PC-3 (cell line): ENCODE measurements around the gene PTAFR. TPM values are rescaled to one million over a fixed set of nuclear protein-coding genes. Genes with fewer than 3 reads are reported as not detected.

Source experiments
- ATAC-seq: fragments of 200-7000 bp; cut with Tn5 transposase; 2 replicates; pipeline ENCODE4 v1.9.1; 2020; ENCODE audit warnings: mild to moderate bottlenecking, moderate library complexity
- BruUV-seq: library from RNA; stranded (reverse); fragments of 400-500 nt; replicated peaks from 2 replicates; lab custom pipeline; 2021; lab: Mats Ljungman, UMichigan
- CTCF ChIA-PET: fragments of 300-600 bp; sonication (Branson Sonifier 250); formaldehyde crosslinking; loops from one replicate; lab custom pipeline; 2022; ENCODE audit warnings: antibody characterized with exemption; lab: Charles Lee
- POLR2A ChIA-PET: fragments of 300-600 bp; sonication (Branson Sonifier 250); formaldehyde crosslinking; loops from one replicate; lab custom pipeline; 2022; ENCODE audit warnings: antibody characterized with exemption; ENCODE audit not compliant: unreplicated experiment; lab: Charles Lee
- DNase-seq: peaks from one replicate; pipeline ENCODE4 v3.0.0-alpha.2; 2015
- H2AFZ ChIP-seq: fragments of 300-600 bp; sonication (generic); 2 replicates; pipeline ENCODE4 v1.6.0; 2016; ENCODE audit warnings: antibody characterized with exemption, low read length
- H3F3A ChIP-seq: fragments of 300-600 bp; sonication (generic); one replicate; pipeline ENCODE4 v1.6.0; 2017; ENCODE audit warnings: antibody characterized with exemption, low read length, control low read depth, mild to moderate bottlenecking; ENCODE audit not compliant: unreplicated experiment
- H3K27ac ChIP-seq: fragments of 300-600 bp; sonication (generic); 2 replicates; pipeline ENCODE4 v1.5.1; 2016; ENCODE audit warnings: mild to moderate bottlenecking, low read length
- H3K27me3 ChIP-seq: fragments of 300-600 bp; sonication (generic); 2 replicates; pipeline ENCODE4 v1.6.1; 2016; ENCODE audit warnings: low read length, mixed read lengths
- H3K36me3 ChIP-seq: fragments of 300-600 bp; sonication (generic); 2 replicates; pipeline ENCODE4 v1.6.1; 2016; ENCODE audit warnings: low read depth, mixed run types, low read length, mixed read lengths
- H3K4me1 ChIP-seq: fragments of 300-600 bp; sonication (generic); 2 replicates; pipeline ENCODE4 v1.5.1; 2016; ENCODE audit warnings: low read length; ENCODE audit not compliant: insufficient read depth
- H3K4me2 ChIP-seq: fragments of 300-600 bp; sonication (generic); 2 replicates; pipeline ENCODE4 v1.6.0; 2016; ENCODE audit warnings: low read length
- H3K4me3 ChIP-seq: fragments of 300-600 bp; sonication (generic); 2 replicates; pipeline ENCODE4 v1.5.1; 2016; ENCODE audit warnings: mild to moderate bottlenecking, low read length, mixed read lengths
- H3K79me2 ChIP-seq: fragments of 300-600 bp; sonication (generic); 2 replicates; pipeline ENCODE4 v1.6.1; 2017; ENCODE audit warnings: low read length, mixed read lengths
- H3K9ac ChIP-seq: fragments of 300-600 bp; sonication (generic); 2 replicates; pipeline ENCODE4 v1.6.0; 2016; ENCODE audit warnings: mild to moderate bottlenecking, low read length
- H3K9me2 ChIP-seq: fragments of 300-600 bp; sonication (generic); replicated peaks from 2 replicates; pipeline ENCODE4 v1.6.1; 2016; ENCODE audit warnings: mixed run types, low read length, mixed read lengths
- H3K9me3 ChIP-seq: fragments of 300-600 bp; sonication (generic); 2 replicates; pipeline ENCODE4 v1.6.1; 2016; ENCODE audit warnings: low read length, mixed read lengths
- H4K20me1 ChIP-seq: fragments of 300-600 bp; sonication (generic); 2 replicates; pipeline ENCODE4 v1.6.1; 2016; ENCODE audit warnings: low read length, mixed read lengths
- EZH2 ChIP-seq: fragments of 300-600 bp; sonication (generic); IDR thresholded peaks from one replicate; pipeline ENCODE4 v1.6.1; 2017; ENCODE audit warnings: antibody characterized with exemption, mild to moderate bottlenecking, low read length; ENCODE audit not compliant: unreplicated experiment
- EZH2phosphoT487 ChIP-seq: fragments of 300-600 bp; sonication (generic); IDR thresholded peaks from 2 replicates; pipeline ENCODE4 v1.6.1; 2018; ENCODE audit warnings: mild to moderate bottlenecking, antibody characterized with exemption, low read length, borderline replicate concordance
- intact Hi-C: fragments of 100-400 bp; cut with micrococcal nuclease; formaldehyde crosslinking; loops from 2 replicates; pipeline ENCODE4 v1.9.0; 2023
- total RNA-seq: library from RNA; depleted of rRNA; stranded (reverse); fragments of >200 nt; gene quantifications from 2 replicates; pipeline ENCODE4 v1.2.3, GENCODE V29; 2014
- TF ChIP-seq, protein P1 (sequence below): fragments of 300-600 bp; sonication (generic); conservative IDR thresholded peaks from 2 replicates; pipeline ENCODE4 v1.5.1; 2017; ENCODE audit warnings: antibody characterized with exemption, low read depth, mild to moderate bottlenecking, low read length

Gene PTAFR
- total RNA-seq, 1 experiment from 2014 or later, result 3.9 TPM

DNA sequence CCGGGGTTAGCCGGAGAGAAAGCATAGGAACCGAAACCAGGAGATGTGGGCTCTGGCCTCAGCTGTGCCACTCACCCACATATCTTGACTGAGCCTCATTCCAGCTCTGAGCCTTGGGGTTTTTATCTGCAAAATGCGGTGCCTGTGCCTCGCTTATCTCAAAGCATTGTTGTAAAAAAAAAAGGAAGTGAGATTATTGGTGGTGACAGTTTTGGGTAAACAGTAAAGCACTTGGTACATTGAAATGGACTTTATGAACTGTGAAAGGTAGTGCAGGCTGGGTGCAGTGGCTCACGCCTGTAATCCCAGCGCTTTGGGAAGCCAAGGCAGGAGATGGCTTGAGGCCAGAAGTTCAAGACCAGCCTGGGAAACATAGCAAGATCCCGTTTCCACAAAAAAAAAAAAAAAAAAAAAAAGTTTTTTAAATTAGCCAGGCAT is 3.8 kb downstream of the PTAFR start:
- ATAC-seq, result no peak
- CTCF ChIA-PET, result no interaction called here
- BruUV-seq, result no TSS peak

DNA sequence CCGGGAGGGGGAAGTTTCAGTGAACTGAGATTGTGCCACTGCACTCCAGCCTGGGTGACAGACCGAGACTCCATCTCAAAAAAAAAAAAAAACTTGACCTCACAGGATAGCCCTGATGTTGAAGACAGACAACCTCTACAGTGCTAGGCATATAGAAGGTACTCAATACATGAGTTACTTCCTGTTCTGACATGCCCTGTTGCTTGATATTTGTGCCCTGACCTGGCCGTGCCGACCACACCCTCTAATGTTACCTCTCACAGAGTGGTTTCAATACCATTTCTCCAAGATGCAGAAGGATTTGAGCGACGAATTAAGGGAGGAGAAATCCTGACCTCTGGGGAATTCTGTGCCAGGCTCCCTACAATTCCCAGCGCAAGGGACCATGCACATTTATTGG is 5.2 kb downstream of the PTAFR start:
- DNase-seq (no peak), ATAC-seq (no peak)
- Histone ChIP-seq H3F3A (no peaks in the 10 kb centered on the region), H3K9me2 (no peaks in the 10 kb centered on the region), H3K4me3 (no peak overlapping the region), H3K9ac (no peak overlapping the region), H3K4me2 (no peak overlapping the region), H3K27ac (no peak overlapping the region), H3K4me1 (peaks cover 14% of the 10 kb centered on the region), H3K79me2 (no peaks in the 10 kb centered on the region), H2AFZ (no peak overlapping the region), H3K27me3 (no peaks in the 10 kb centered on the region), H3K36me3 (no peaks in the 10 kb centered on the region), H4K20me1 (no peaks in the 10 kb centered on the region), H3K9me3 (no peaks in the 10 kb centered on the region)
- ChIA-PET POLR2A (no interaction called here), CTCF (interaction anchor here (0.7 kb wide), 1 partner anchor 75 kb away, joined by 5 read pairs; no protein-coding TSS in a partner anchor)
- no TSS peak for BruUV-seq
- no peak for TF ChIP-seq EZH2
- TF ChIP-seq, protein P1, sequence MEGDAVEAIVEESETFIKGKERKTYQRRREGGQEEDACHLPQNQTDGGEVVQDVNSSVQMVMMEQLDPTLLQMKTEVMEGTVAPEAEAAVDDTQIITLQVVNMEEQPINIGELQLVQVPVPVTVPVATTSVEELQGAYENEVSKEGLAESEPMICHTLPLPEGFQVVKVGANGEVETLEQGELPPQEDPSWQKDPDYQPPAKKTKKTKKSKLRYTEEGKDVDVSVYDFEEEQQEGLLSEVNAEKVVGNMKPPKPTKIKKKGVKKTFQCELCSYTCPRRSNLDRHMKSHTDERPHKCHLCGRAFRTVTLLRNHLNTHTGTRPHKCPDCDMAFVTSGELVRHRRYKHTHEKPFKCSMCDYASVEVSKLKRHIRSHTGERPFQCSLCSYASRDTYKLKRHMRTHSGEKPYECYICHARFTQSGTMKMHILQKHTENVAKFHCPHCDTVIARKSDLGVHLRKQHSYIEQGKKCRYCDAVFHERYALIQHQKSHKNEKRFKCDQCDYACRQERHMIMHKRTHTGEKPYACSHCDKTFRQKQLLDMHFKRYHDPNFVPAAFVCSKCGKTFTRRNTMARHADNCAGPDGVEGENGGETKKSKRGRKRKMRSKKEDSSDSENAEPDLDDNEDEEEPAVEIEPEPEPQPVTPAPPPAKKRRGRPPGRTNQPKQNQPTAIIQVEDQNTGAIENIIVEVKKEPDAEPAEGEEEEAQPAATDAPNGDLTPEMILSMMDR, result no peak
- TF ChIP-seq EZH2phosphoT487, result no peak
- intact Hi-C loops, result no loop called here

More for the DNA sequence above, 3.8 kb downstream of the PTAFR start:
- H3K4me2 ChIP-seq, result no peak overlapping the region
- no peaks in the 10 kb centered on the region for H3K9me2 ChIP-seq
- no peaks in the 10 kb centered on the region for H3K36me3 ChIP-seq
- no peak overlapping the region for H2AFZ ChIP-seq
- no peak for DNase-seq
- intact Hi-C loops, result no loop called here
- H3F3A ChIP-seq, result no peaks in the 10 kb centered on the region
- H3K9me3 ChIP-seq, result no peaks in the 10 kb centered on the region
- no peaks in the 10 kb centered on the region for H3K27me3 ChIP-seq
- no peaks in the 10 kb centered on the region for H4K20me1 ChIP-seq
- TF ChIP-seq EZH2, result no peak
- TF ChIP-seq EZH2phosphoT487, result no peak
- TF ChIP-seq, protein P1, result no peak
- no peak overlapping the region for H3K4me3 ChIP-seq
- peaks cover 14% of the 10 kb centered on the region for H3K4me1 ChIP-seq
- POLR2A ChIA-PET, result no interaction called here
- H3K9ac ChIP-seq, result no peak overlapping the region
- no peak overlapping the region for H3K27ac ChIP-seq
- no peaks in the 10 kb centered on the region for H3K79me2 ChIP-seq

DNA sequence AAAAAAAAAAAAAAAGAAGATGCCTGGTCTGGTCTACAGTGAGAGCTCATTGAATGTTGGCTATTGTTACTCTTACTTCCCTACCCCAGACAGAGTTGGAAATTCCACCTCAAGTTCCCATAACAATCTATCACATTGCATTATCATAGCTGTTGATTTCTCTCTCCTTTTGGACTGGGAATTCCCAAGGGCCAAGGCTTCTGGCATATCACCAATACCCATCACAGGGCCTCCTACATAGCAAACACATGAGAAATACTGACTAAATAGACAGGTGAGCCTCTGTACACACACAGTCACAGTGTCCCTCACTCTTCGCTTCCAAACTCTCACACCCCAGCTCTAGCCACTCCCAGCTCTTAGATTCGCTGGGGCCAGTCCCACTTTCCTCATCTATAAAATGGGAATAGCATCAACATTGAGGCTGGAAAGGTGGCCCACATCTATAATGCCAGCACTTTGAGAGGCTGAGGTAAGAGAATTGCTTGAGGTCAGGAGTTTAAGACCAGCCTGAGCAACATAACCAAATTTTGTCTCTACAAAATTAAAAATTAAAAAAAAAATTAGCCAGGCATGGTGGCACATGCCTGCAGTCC is 6.4 kb downstream of the PTAFR start:
- peak; percentile 97 for ATAC-seq
- H2AFZ ChIP-seq, result no peak overlapping the region
- POLR2A ChIA-PET, result interaction anchor here (0.6 to 0.9 kb wide), 4 partner anchors 9 to 1011 kb away, joined by 3 to 58 read pairs (median 4); no protein-coding TSS in a partner anchor

More for the DNA sequence above, 6.4 kb downstream of the PTAFR start:
- H3K27me3 ChIP-seq, result no peaks in the 10 kb centered on the region
- no peaks in the 10 kb centered on the region for H3F3A ChIP-seq
- H4K20me1 ChIP-seq, result no peaks in the 10 kb centered on the region
- no peak overlapping the region for H3K4me3 ChIP-seq
- H3K79me2 ChIP-seq, result no peaks in the 10 kb centered on the region
- H3K4me2 ChIP-seq, result no peak overlapping the region
- CTCF ChIA-PET, result interaction anchor here (1.0 kb wide), 1 partner anchor 35 kb away, joined by 6 read pairs; no protein-coding TSS in a partner anchor
- TF ChIP-seq EZH2 (no peak), EZH2phosphoT487 (no peak)
- TF ChIP-seq, protein P1, result no peak
- DNase-seq, result peak; percentile 91
- no peak overlapping the region for H3K9ac ChIP-seq
- no TSS peak for BruUV-seq
- peak overlapping the region; percentile 75 for H3K27ac ChIP-seq
- H3K9me2 ChIP-seq, result no peaks in the 10 kb centered on the region
- H3K36me3 ChIP-seq, result no peaks in the 10 kb centered on the region
- H3K4me1 ChIP-seq, result peaks cover 14% of the 10 kb centered on the region
- intact Hi-C loops, result no loop called here
- no peaks in the 10 kb centered on the region for H3K9me3 ChIP-seq
